Lung (tissue), 12 donors: Measurements from ENCODE around the gene ITGA1. TPM values are rescaled to one million over a fixed set of nuclear protein-coding genes. Genes with fewer than 3 reads are reported as not detected.

Experiments used
- ATAC-seq: fragments of 200-7000 bp; cut with Tn5 transposase; one replicate; pipeline ENCODE4 v1.9.1; 2020; ENCODE audit warnings: moderate number of reproducible peaks; ENCODE audit not compliant: insufficient read depth, low FRiP score
- DNase-seq, 3 donors: peaks; one replicate each; pipeline ENCODE4 v3.0.0-alpha.2; 2013 to 2017
- H3K27ac ChIP-seq, 2 donors: one replicate each; pipeline ENCODE4 v1.5.1; 2013; ENCODE audit warnings: mild to moderate bottlenecking in 2 of 2, moderate library complexity in 2 of 2, control low read depth in 1 of 2, inconsistent platforms in 1 of 2, low read depth in 1 of 2, low read length in 1 of 2
- H3K27me3 ChIP-seq, 3 donors: one replicate each; pipeline ENCODE4 v1.5.1; 2013; ENCODE audit warnings: low read length in 2 of 3; ENCODE audit not compliant: control insufficient read depth in 3 of 3, insufficient read depth in 3 of 3
- H3K36me3 ChIP-seq, 4 donors: one replicate each; pipeline ENCODE4 v1.5.1; 2013; ENCODE audit warnings: low read length in 4 of 4, mild to moderate bottlenecking in 1 of 4, moderate library complexity in 1 of 4; ENCODE audit not compliant: control insufficient read depth in 4 of 4, insufficient read depth in 4 of 4
- H3K4me1 ChIP-seq, 5 donors: one replicate each; pipeline ENCODE4 v1.5.1; 2013; ENCODE audit warnings: low read length in 5 of 5, mild to moderate bottlenecking in 2 of 5, moderate library complexity in 1 of 5; ENCODE audit not compliant: control insufficient read depth in 5 of 5, insufficient read depth in 5 of 5
- H3K4me3 ChIP-seq: one replicate; pipeline ENCODE4 v1.5.1; 2013; ENCODE audit warnings: mild to moderate bottlenecking, control low read depth, moderate library complexity
- H3K9ac ChIP-seq, 2 donors: one replicate each; pipeline ENCODE4 v1.5.1; 2013; ENCODE audit warnings: low read length in 2 of 2, control low read depth in 1 of 2; ENCODE audit not compliant: insufficient read depth in 1 of 2
- H3K9me3 ChIP-seq, 4 donors: one replicate each; pipeline ENCODE4 v1.5.1; 2013; ENCODE audit warnings: low read length in 3 of 4, mild to moderate bottlenecking in 1 of 4, moderate library complexity in 1 of 4; ENCODE audit not compliant: control insufficient read depth in 4 of 4, insufficient read depth in 3 of 4
- WGBS, 2 donors: extraction: QIAGEN DNeasy Blood & Tissue Kit; methylation state at CpG; one replicate each; pipeline ENCODE4 v1.1.7; 2013; 5-methylcytosine and 5-hydroxymethylcytosine counted together
- polyA plus RNA-seq, 2 donors: library from polyadenylated mRNA; stranded (reverse); fragments of 200-250 nt; gene quantifications; one replicate each; pipeline ENCODE4 v1.2.1, GENCODE V29; 2013
- total RNA-seq, 2 donors: library from RNA; depleted of rRNA in 1 of 2; stranded (reverse); fragments of >200 nt in 1 of 2; gene quantifications; one replicate each; pipeline ENCODE4 v1.2.1, GENCODE V29; 2014 to 2021
- TF ChIP-seq, protein P1 (sequence below): IDR thresholded peaks from 2 replicates; pipeline ENCODE4 v1.5.1; 2012; ENCODE audit warnings: mild to moderate bottlenecking; ENCODE audit errors: control extremely low read depth, extremely low read depth
- donor health status: control.
- donor health status: control.
- donor health status: Bipolar disorder and iron deficiency.
- donor health status: healthy.
- donor health status: DM: yes; HTN: yes; CAD: no.

The ITGA1 gene
- total and polyA plus RNA-seq, 4 donors = 8.8 to 119 (median 47.6) TPM

DNA sequence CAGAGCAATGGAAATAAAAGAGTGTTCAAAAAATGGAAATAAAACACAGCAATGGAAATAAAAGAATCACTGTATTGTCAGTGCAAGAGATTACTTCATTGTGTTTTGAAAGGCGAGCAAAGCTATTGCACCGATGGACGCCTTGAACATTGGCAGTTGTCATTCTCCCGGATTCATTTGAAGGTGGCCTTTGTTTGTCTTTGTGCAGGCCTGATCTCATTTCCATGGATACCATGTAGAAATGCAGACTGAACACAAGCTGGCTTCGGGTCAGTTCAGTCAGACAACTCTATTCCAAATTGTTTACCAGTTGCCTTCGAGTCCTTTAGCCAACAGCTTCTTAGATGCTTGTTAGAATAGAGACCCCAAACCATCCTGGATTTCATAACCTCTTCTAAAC, 209.7 kb downstream of the ITGA1 start:
- no peak for ATAC-seq
- WGBS, 2 donors = 53 to 73% methylated on average over 6 of the region's 6 CpGs

DNA sequence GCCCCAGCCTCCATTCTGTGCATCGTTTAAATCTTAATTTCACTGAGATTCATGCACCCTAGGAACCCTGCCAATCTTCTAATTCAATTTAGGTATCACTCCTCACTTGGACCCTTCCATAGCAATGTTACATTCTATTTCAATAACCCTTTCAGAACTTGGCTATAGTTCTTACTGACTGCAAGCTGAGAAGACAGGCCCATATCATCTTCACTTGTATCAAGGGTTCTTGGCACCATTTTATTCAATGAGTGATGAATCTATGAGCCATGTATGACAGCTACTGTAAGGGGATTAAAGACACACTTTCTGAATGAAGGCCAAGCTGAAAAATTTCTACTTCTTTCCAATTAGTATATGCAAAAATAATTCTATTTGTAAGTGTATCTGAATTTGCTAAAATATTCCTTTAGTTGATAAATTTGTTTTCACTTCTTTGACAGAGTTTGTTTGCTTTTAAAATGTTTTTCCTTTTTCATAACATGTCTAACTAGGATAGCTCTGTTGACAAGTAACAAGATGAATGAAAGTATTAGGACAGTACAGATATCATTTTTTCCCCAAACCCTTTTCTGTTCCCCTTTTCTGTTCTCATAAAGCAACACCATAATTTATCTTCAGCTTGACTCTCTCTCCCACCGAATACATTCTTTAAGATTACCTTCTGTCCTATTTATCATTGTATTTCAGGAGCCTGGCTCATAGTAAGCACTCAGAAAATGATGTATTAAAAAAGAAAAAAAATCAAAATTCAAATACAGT, 211.0 kb downstream of the ITGA1 start:
- Histone ChIP-seq H3K27ac (peak overlapping the region in 1 of 2 donors; percentile 16), H3K27me3 (no peaks in the 10 kb centered on the region), H3K9me3 (no peaks in the 10 kb centered on the region), H3K4me3 (no peak overlapping the region), H3K4me1 (no peaks in the 10 kb centered on the region), H3K36me3 (no peaks in the 10 kb centered on the region), H3K9ac (no peak overlapping the region)
- no peak for ATAC-seq
- TF ChIP-seq, protein P1, sequence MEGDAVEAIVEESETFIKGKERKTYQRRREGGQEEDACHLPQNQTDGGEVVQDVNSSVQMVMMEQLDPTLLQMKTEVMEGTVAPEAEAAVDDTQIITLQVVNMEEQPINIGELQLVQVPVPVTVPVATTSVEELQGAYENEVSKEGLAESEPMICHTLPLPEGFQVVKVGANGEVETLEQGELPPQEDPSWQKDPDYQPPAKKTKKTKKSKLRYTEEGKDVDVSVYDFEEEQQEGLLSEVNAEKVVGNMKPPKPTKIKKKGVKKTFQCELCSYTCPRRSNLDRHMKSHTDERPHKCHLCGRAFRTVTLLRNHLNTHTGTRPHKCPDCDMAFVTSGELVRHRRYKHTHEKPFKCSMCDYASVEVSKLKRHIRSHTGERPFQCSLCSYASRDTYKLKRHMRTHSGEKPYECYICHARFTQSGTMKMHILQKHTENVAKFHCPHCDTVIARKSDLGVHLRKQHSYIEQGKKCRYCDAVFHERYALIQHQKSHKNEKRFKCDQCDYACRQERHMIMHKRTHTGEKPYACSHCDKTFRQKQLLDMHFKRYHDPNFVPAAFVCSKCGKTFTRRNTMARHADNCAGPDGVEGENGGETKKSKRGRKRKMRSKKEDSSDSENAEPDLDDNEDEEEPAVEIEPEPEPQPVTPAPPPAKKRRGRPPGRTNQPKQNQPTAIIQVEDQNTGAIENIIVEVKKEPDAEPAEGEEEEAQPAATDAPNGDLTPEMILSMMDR = no peak
- WGBS, 2 donors = 64 to 76% methylated on average over 2 of the region's 2 CpGs
- no peak for DNase-seq

More for the DNA sequence above, 209.7 kb downstream of the ITGA1 start:
- TF ChIP-seq, protein P1 = no peak
- Histone ChIP-seq H3K27me3 (no peaks in the 10 kb centered on the region), H3K4me1 (peaks cover 0 to 2% (median 0%) of the 10 kb centered on the region in 5 donors), H3K27ac (no peak overlapping the region), H3K4me3 (no peak overlapping the region), H3K9me3 (no peaks in the 10 kb centered on the region), H3K36me3 (no peaks in the 10 kb centered on the region), H3K9ac (no peak overlapping the region)
- DNase-seq = peak in 1 of 3 donors; percentile 37

DNA sequence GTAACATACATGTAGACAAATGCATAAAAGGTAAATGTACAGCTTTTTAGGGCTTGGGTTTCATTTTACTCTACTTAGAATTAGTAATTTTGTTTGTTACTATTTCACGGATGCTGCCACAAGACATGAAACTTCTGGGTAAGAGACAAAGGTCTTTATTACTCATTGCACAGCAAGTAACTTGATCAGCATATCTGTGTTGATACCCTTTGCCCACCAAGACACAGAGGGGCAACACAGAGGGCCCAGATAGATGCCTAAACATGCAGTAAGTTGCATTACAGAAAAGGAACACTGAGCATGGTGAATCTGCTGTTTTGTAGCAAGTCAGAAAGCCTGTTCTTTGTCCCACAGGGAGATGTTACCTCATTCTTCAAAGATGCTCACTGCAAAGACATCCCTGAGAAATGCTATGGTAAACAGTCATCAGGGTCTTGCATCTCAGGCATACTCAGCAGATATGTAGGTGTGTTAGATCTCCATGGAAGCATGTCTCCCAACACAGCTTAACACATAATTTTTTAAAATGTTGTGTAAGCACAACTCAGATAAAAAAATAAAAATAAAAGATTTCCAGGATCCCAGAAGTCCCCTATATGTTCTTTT, 211.7 kb downstream of the ITGA1 start:
- no peaks in the 10 kb centered on the region for H3K9me3 ChIP-seq
- no peak overlapping the region for H3K9ac ChIP-seq
- peaks cover 0 to 1% (median 0%) of the 10 kb centered on the region in 5 donors for H3K4me1 ChIP-seq
- no peaks in the 10 kb centered on the region for H3K36me3 ChIP-seq
- DNase-seq (no peak), ATAC-seq (no peak)
- TF ChIP-seq, protein P1 = no peak
- H3K4me3 ChIP-seq = no peak overlapping the region
- H3K27ac ChIP-seq = no peak overlapping the region
- H3K27me3 ChIP-seq = no peaks in the 10 kb centered on the region
- WGBS, 2 donors = 81 to 96% methylated on average over 1 of the region's 1 CpG
